Dermis blood vessel endothelial cell (primary cell): ENCODE measurements around the gene LGR4. TPM values are rescaled to one million over a fixed set of nuclear protein-coding genes. Genes with fewer than 3 reads are reported as not detected.
A peak's percentile ranks its signal among the peaks of the same experiment; 100 is the strongest.

Experiments used
- DNase-seq: peaks from one replicate; pipeline ENCODE4 v3.0.0; 2010
- total RNA-seq: library from RNA; depleted of rRNA; stranded (reverse); fragments of >200 nt; gene quantifications from 2 replicates; pipeline ENCODE4 v1.2.3, GENCODE V29; 2014

LGR4 gene
- total RNA-seq, 1 donor from 2014 or later: 1.9 TPM

- DNase-seq: no peak
Measured at GRCh38 chr11:27401833-27402316, 70.7 kb downstream of the LGR4 start.

DNA sequence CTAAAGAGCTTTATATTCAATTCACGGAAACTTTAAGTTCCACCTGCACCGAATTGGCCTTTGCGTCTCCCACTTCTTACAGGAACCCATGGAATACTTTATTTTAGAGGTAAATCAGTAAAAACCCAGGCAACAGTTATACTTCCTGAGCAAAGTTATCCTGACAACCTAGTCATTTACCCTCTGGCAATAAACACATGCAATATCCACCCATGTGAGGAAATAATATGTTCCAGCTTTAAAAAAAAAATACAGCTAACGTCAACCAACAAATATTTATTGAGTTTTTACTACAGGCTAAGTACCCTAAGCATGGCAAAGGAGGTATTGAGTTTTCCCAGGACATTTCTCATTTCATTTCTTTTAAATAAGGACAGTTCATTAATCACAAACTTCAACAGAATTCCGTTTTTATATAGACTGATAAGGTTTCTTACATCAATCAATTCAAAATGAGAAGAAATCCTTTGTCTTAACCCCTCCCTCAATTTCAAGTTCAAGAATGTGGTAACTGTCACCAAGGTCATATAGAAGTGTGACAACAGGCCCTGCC lies 71.2 kb downstream of the LGR4 start:
- DNase-seq: no peak

DNA sequence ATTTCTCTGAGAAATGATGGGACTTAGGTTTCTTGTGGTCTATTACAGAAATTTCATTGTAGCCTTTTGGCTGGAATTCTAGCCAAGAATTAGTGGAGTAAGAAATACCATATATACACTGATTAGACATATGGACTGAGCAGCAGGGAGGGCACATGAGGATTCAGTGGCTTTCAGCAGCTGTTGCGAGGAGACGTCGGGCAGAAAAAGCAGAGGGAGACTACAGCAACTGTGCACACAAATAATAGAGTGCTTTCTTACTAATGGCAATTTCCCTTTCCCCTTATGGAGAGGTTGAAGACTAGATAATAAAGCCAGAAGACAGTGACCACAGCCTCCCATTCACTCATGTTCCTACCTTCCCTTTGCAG lies 74.2 kb downstream of the LGR4 start:
- DNase-seq: no peak

DNA sequence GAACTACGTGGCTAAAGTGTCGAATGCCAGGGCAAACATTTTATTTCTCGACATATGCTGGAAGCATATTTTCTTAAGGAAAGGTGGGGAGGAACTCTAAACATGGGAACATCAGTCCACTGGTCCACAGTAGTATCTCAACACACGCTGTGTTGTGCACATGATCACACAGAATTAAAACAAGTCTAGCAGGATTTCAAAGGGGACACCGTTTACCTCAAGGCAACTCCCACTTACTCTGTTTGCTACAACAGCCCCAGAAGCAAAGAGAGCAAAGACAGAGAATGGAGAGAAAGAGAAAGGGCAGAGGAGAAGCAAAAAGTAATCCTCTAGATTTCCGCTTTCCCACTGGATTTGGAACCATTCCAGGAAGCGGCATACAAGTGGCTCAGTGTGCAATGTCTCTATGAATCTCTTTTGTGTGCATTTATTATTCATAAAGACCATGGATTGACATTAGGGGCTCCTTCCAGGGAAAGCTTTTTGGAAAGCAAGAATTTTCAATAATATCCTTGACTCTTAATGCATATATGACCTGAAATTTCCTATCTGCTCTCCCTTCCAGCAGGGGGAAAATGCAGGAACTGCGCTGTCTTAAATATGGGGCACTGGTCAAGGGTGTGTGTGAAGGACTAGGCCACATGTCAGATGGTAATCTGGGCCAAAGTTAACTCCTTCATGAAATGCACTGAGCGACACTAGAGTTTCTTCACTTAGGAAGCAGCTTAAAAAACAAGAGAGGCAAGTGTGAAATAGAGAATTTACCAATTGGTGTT lies 74.8 kb downstream of the LGR4 start:
- DNase-seq: no peak

DNA sequence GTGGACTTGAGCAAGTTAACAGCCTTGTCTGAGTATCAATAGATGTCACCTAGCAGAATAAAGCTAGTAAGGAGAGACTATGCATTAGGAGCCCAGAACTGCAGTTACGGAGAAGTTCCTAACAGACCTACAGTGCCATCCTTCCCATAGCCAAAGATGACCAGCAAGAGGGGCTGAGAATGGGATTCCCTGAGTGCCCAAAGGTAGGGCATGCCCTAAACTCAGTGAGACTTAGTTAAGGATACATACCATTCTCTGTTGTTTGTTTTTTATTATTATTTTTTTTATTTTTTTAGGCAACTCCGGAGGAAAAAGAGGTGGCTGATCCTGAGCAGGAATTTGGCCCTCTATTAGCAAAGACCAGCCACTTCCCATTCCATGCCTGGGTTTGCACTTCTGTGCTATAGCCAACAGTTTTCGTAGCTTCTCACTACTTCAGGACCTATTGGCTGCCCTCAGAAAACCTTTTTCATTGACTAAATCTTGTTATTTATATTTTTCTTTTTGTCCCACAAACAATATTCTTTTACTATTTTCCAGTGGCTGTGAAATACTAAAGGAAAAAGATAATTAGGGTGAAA lies 76.2 kb downstream of the LGR4 start:
- no peak for DNase-seq

DNA sequence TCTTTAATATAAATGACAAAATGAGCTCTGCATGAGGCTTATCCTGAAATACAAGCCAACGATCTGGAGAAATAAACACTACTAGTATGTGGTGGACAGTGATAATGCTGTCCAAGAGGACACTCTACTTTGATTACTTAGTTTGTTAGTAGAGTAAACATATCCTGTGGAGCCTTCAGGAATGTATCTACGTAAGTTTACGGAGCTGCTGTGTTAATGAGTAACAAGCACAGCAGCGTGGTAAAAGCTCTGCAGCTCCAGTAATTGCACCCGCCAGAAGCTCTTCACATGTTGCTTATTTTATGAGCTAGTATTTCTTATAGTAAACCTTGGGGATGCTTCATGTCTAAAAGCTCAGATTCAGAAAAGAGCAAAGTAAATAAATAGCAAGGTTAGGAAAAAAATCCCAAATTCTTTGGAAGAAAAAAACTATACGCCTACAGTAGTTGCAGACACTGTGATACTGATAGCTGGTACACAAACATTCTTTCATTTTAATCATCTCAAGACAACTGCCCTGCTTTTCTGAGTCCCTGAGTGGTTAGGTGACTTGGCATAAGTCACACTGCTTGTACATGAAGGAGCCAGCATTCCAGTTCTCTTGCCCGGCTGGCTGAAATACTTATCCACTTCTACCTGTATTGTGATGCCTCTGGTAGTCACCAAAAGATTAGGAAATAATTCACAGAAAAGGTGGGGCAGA lies 76.9 kb downstream of the LGR4 start:
- DNase-seq: peak; percentile 26

- no peak for DNase-seq
Measured at GRCh38 chr11:27394781-27395228, 77.8 kb downstream of the LGR4 start.

GRCh38 chr11:27392278-27393114 lies 80.1 kb downstream of the LGR4 start:
- DNase-seq: peak; percentile 70

DNA sequence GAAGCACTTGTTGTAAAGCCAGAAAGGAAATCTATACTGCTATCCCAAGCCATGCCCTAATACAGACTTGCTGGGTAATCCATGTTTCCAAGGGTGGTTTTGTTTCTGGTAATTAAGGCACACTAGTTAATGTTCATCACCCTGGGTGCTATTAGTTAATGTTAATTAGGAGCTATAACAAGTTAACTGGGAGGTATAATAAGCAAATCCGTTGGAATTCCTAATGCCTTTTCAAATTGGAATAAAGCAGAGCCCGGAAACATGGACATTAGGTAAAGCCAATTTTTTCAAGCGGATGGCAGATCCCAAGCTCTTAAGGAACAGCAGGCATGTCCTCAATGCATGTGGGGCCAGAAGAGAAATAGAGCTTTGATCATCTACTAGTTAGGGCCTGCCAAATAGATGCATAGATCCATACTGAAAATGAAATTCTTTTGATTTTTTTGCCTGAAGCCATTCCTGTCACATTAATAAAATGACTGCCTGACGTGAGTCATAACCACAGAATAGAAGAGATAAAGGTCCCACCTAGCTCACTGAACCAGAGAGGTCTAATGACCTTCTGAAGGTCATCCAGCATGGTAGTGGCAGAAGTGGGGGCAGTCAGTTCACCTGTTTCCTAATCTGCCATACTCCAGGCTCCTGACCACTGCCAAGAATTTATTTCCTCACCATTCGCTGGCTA lies 81.1 kb downstream of the LGR4 start:
- DNase-seq: no peak

GRCh38 chr11:27390318-27391295 lies 82.0 kb downstream of the LGR4 start:
- DNase-seq: no peak

DNA sequence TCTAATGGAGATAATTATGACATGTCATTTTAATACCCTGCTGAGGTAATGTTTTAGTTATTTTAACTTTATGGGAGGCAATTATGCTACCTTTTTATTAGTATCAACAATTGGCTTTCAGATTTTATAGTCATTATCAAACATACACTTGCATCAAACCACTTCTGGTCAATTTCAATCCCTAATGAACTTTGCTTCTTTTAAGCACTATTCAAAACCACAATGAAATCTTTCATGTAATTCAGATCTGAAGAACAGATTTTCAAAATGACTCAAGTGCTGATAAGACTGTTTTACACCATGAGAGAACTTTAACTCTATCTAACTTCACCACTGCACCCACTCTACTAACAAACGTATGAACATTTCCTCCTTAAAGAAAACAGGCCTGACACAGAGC lies 83.7 kb downstream of the LGR4 start:
- no peak for DNase-seq

- no peak for DNase-seq
Measured at GRCh38 chr11:27388001-27388400, 84.6 kb downstream of the LGR4 start.

DNA sequence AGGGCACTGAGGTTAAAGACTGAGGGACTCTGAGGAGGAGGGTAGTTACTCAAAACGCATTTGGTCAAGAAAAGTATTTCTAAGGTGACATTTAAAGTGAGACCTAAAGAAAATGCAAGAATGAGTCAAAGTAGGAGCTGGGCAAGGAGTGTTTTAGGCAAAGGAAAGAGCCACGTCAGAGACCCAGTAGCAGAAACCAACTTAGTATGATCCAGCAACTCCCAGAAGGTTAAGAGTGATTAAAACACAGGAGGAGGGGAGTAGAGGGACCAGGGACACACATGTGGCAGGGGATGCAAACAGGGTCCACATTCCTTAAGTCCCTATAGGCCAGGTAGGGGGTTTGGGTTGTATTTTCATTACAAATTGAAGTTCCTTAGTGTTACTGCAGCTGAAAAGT lies 85.2 kb downstream of the LGR4 start:
- DNase-seq: no peak

DNA sequence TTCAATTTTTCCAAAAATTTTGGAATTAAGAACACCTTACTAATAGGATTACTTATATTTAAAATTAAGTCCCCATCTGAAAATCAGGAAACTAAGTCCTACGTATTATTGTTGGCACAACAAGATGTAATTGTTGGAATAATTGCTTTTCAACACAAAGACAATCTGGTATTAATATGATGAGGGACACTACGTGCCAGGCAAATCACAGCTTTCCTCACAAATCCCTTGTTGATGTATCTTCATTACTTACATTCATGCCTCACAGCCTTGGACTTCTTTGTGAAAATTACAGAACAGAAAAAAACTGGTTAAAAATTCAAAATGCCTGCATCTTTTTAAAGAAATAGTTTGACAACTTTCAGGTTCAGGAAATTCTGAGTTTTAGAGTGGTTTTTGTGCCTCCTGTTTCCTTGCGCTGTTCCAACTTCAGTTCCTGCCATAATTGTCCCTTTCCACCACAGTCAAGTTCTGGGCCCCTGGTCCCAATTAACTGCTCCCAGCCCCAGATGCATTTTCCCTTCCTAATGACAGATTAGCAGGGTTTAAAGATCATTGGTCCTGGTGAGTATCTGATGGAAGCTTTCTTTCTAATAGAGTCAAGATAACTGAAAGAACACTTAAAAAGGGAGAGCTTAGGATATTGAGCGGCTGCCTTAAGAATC lies 86.3 kb downstream of the LGR4 start:
- peak; percentile 43 for DNase-seq

DNA sequence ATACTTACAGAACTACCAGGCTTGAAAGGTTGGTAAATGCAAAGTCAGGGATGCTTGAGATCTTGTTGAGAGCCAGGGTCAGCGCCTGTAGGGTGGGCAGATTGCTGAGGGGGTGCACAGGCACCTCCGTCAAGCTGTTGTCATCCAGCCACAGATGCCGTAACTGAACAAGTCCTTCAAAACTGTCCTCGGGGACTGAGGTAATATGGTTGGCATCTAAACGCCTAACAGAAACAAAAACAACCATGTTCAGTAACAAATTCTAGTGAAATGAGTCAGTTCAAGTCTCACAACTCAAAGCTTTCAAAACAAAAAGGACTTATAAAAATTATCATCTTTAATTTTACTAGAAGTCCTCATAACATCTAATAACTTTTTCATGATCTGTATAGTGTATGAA lies 87.3 kb downstream of the LGR4 start:
- DNase-seq: peak; percentile 79

DNA sequence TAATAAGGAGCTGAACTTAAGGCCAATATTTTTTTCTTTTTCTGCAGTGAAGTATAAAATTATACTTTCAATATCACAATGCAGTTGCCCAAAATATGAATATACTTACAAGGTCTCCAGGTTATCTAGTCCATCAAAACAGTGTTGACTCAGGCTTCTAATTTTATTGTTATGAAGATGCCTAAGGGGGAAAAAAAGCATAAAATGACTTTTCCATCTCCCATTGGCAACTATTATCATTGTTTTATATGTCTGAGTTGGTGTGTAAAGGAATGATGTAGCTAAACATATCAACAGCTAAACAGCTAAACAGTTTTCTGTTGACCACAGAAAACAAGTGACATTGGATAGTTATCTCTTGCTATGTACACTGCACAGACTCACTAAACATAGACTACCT lies 88.4 kb downstream of the LGR4 start:
- no peak for DNase-seq

- peak; percentile 31 for DNase-seq
Measured at GRCh38 chr11:27383645-27384044, 88.9 kb downstream of the LGR4 start.

- DNase-seq: no peak
Measured at GRCh38 chr11:27381238-27381666, 91.3 kb downstream of the LGR4 start.

GRCh38 chr11:27380771-27381170 lies 91.8 kb downstream of the LGR4 start:
- no peak for DNase-seq

DNA sequence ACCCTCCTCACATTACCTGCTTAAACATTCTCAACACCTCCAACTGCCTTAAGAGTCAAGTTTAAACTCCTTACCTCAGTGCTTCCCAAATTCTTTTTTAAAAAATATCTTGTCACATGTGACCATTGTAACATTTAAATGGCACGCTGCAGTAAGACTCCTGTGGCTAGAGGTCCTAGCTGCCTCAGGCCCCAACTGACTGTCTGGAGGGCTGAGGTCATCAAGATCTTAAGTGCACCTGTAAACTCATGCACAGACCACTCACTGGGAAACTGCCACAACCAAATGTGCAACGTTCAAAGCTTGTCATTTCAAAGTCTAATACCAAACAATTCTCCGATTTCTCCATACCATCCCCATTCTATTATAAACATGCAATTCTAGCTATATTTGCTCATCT lies 93.1 kb downstream of the LGR4 start:
- DNase-seq: no peak
